HG03378 (cell line): Measurements from ENCODE around the gene ZSCAN26.
"Not testable (repeated sequence)": the region's sequence is repeated elsewhere in the genome, so short reads cannot be mapped to it uniquely, and the experiment has no call there.

Source experiments
- ATAC-seq: cut with Tn5 transposase; IDR thresholded peaks from one replicate; pipeline ENCODE4 v1.9.1; 2021; ENCODE audit warnings: mild to moderate bottlenecking, moderate library complexity; ENCODE audit not compliant: unreplicated experiment

Gene ZSCAN26

GRCh38 chr6:28315628-28316027 is 48.7 kb downstream of the ZSCAN26 start:
- ATAC-seq: no peak

GRCh38 chr6:28317866-28318265 is 50.9 kb downstream of the ZSCAN26 start:
- ATAC-seq: not testable (repeated sequence)

- no peak for ATAC-seq
Observed at GRCh38 chr6:28322661-28323060, 55.7 kb downstream of the ZSCAN26 start.

GRCh38 chr6:28323813-28324424 is 57.0 kb downstream of the ZSCAN26 start:
- ATAC-seq: no peak

GRCh38 chr6:28326371-28326948 is 59.5 kb downstream of the ZSCAN26 start:
- ATAC-seq: no peak
